KMS-11 (cell line): ENCODE results near the gene CNPY1.

ENCODE experiments used
- H2AFZ ChIP-seq: fragments of 200-600 bp; sonication (generic); 2 replicates; pipeline ENCODE4 v1.6.1; 2016; ENCODE audit warnings: antibody characterized with exemption, mixed run types, low read depth
- H3K27ac ChIP-seq: fragments of 200-600 bp; sonication (generic); 2 replicates; pipeline ENCODE4 v1.6.1; 2016; ENCODE audit warnings: mild to moderate bottlenecking, mixed run types
- H3K27me3 ChIP-seq: fragments of 200-600 bp; sonication (generic); 2 replicates; pipeline ENCODE4 v1.6.1; 2017; ENCODE audit warnings: mild to moderate bottlenecking, low read depth, mixed run types, moderate library complexity; ENCODE audit not compliant: insufficient read depth
- H3K36me3 ChIP-seq: fragments of 200-600 bp; sonication (generic); 2 replicates; pipeline ENCODE4 v1.6.1; 2017; ENCODE audit warnings: mild to moderate bottlenecking, mixed run types; ENCODE audit not compliant: insufficient read depth
- H3K4me1 ChIP-seq: fragments of 200-600 bp; sonication (generic); 2 replicates; pipeline ENCODE4 v1.6.1; 2016; ENCODE audit warnings: mild to moderate bottlenecking, low read depth, mixed run types; ENCODE audit not compliant: poor library complexity, severe bottlenecking
- H3K4me2 ChIP-seq: fragments of 200-600 bp; sonication (generic); 2 replicates; pipeline ENCODE4 v1.7.0; 2016; ENCODE audit warnings: mild to moderate bottlenecking, mixed run types
- H3K4me3 ChIP-seq: fragments of 200-600 bp; sonication (generic); IDR thresholded peaks from 2 replicates; pipeline ENCODE4 v1.6.1; 2017; ENCODE audit warnings: low read depth, low read length, mixed read lengths; ENCODE audit not compliant: insufficient read depth
- H3K79me2 ChIP-seq: fragments of 200-600 bp; sonication (generic); 2 replicates; pipeline ENCODE4 v1.6.1; 2016; ENCODE audit warnings: low read depth, mixed run types; ENCODE audit not compliant: insufficient read depth
- H3K9ac ChIP-seq: fragments of 200-600 bp; sonication (generic); 2 replicates; pipeline ENCODE4 v1.6.1; 2016; ENCODE audit warnings: mild to moderate bottlenecking, mixed run types
- H4K20me1 ChIP-seq: fragments of 200-600 bp; sonication (generic); 2 replicates; pipeline ENCODE4 v1.6.1; 2016; ENCODE audit warnings: mild to moderate bottlenecking, mixed run types; ENCODE audit not compliant: insufficient read depth
- TF ChIP-seq, protein P1 (sequence below): fragments of 200-600 bp; sonication (generic); conservative IDR thresholded peaks from 2 replicates; pipeline ENCODE4 v1.6.1; 2017; ENCODE audit warnings: low read depth, mild to moderate bottlenecking, antibody characterized with exemption, low read length, moderate library complexity, mixed read lengths

CNPY1 gene

DNA sequence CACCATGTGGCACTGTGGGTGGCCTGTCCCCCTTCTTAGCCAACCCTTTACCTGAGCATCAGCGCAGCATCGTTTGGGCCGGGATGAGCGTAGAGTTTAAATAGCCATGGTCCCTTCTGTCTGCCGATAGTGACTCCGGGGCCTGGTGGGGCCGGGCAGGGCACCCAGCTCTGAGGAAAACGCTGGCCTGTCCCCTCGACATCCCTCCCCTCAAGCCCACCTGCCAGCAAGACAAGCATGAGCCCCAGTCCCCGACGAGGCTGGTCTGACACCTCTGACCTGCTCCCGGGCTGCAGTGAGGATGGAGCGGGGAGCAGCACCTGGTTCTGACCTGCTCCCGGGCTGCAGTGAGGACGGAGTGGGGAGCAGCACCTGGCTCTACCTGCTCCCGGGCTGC is 31.1 kb upstream of the CNPY1 start:
- Histone ChIP-seq H3K27me3 (no peaks in the 10 kb centered on the region; the same call in 1 of the 2 replicates), H4K20me1 (no peaks in the 10 kb centered on the region), H3K4me1 (no peaks in the 10 kb centered on the region), H3K27ac (no peak overlapping the region), H3K4me3 (no peak overlapping the region), H3K79me2 (no peaks in the 10 kb centered on the region), H3K9ac (no peak overlapping the region), H3K4me2 (no peak overlapping the region), H3K36me3 (no peaks in the 10 kb centered on the region), H2AFZ (no peak overlapping the region)
- TF ChIP-seq, protein P1, sequence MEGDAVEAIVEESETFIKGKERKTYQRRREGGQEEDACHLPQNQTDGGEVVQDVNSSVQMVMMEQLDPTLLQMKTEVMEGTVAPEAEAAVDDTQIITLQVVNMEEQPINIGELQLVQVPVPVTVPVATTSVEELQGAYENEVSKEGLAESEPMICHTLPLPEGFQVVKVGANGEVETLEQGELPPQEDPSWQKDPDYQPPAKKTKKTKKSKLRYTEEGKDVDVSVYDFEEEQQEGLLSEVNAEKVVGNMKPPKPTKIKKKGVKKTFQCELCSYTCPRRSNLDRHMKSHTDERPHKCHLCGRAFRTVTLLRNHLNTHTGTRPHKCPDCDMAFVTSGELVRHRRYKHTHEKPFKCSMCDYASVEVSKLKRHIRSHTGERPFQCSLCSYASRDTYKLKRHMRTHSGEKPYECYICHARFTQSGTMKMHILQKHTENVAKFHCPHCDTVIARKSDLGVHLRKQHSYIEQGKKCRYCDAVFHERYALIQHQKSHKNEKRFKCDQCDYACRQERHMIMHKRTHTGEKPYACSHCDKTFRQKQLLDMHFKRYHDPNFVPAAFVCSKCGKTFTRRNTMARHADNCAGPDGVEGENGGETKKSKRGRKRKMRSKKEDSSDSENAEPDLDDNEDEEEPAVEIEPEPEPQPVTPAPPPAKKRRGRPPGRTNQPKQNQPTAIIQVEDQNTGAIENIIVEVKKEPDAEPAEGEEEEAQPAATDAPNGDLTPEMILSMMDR: no peak

DNA sequence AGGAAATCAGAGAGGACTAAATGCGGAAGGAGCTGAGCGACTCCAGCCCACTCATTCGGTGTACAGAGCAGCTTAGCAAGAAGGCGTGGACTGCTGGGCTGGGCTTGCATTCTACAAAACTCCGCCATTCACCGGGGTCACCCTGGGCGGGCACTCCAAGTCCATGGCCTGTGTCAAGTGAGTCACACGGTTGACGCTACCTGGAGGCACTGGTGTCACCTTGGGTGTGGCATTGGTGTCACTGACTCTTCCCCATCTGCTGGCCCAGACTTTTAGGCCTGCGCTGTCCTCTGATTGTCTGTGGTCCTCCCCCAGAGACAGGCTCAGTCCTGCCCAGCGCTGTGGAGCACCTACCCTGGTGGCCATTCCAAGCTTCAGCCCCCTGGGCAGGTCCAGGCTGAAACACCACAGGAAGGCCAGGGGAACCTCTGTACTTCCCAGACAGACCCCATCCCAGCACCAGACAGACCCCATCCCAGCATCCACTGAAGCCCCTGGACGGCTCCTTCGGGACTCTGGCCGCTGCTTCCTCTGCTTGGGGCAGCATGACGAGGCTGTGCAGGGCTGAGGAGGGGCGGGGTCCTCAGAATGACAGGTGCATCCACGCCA is 30.6 kb upstream of the CNPY1 start:
- H3K36me3 ChIP-seq: no peaks in the 10 kb centered on the region
- H3K4me3 ChIP-seq: no peak overlapping the region

DNA sequence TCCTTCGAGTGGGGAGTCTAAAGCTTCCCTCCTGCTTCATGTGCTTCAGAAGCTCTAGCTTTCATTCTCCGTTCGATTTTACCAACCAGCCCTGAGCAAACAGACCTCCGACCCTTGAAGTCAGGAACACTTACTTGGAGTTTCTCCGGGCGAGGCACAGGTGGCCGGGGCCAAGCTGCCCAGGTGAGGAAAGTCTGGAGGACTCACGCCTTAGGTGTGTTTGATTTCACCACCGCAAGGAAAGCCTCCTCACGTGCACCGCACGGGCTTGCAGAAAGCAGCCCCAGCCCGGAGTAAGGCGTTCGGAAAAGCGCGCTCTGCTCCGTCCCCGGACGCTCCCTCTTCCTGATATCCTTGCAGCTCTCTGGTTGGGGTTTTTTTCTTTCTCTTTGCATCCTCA is 30.1 kb upstream of the CNPY1 start:
- Histone ChIP-seq H2AFZ (no peak overlapping the region), H3K4me3 (no peak overlapping the region), H3K4me1 (no peaks in the 10 kb centered on the region), H3K27me3 (no peaks in the 10 kb centered on the region; the same call in 1 of the 2 replicates), H3K9ac (no peak overlapping the region), H3K79me2 (no peaks in the 10 kb centered on the region), H3K4me2 (no peak overlapping the region), H3K36me3 (no peaks in the 10 kb centered on the region), H4K20me1 (no peaks in the 10 kb centered on the region), H3K27ac (no peak overlapping the region)
- TF ChIP-seq, protein P1: no peak

More for the DNA sequence above, 30.6 kb upstream of the CNPY1 start:
- TF ChIP-seq, protein P1: no peak
- Histone ChIP-seq H3K27ac (no peak overlapping the region), H2AFZ (no peak overlapping the region), H3K79me2 (no peaks in the 10 kb centered on the region), H3K4me1 (no peaks in the 10 kb centered on the region), H3K9ac (no peak overlapping the region), H3K27me3 (no peaks in the 10 kb centered on the region; the same call in 1 of the 2 replicates), H3K4me2 (no peak overlapping the region), H4K20me1 (no peaks in the 10 kb centered on the region)

DNA sequence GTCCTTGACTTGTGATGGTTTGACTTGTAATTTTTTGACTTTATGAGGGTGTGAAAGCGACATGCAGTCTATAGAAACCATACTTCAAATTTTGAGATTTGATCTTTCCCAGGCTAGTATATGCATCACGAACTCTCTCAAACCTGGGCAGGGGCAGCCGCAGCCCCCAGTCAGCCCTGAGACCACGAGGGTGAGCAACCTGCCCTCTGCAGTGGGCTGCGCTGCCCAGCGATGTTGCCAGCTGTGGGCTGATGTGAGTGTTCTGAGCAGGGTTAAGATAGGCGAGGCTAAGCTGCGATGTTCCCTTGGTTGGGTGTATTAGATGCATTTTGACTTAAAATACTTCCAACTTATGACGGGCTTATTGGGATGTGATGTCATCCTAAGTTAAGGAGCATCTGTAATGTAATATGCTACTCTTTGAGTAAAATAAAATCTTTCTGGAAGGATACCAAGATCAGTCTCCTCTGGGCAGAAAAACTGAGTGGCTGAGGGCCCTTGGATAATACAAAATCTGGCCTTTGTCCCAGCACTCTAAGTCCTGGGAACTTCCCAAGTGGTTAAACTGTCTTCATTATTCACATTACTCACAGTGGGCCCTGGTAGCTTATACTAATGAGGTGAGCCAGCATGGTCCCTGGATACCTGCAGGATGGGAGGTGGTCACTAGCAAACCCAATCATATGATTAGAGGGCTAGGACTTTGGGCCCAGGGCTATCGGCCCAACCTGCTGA is 28.4 kb upstream of the CNPY1 start:
- Histone ChIP-seq H3K4me2 (no peak overlapping the region), H3K9ac (no peak overlapping the region), H3K27me3 (no peaks in the 10 kb centered on the region; the same call in 1 of the 2 replicates), H3K27ac (no peak overlapping the region), H2AFZ (no peak overlapping the region), H3K4me3 (no peak overlapping the region), H3K79me2 (no peaks in the 10 kb centered on the region), H3K4me1 (no peaks in the 10 kb centered on the region), H3K36me3 (no peaks in the 10 kb centered on the region), H4K20me1 (no peaks in the 10 kb centered on the region)
- TF ChIP-seq, protein P1: no peak
